ENCODE measurements around the gene PLP2.

The PLP2 gene

DNA sequence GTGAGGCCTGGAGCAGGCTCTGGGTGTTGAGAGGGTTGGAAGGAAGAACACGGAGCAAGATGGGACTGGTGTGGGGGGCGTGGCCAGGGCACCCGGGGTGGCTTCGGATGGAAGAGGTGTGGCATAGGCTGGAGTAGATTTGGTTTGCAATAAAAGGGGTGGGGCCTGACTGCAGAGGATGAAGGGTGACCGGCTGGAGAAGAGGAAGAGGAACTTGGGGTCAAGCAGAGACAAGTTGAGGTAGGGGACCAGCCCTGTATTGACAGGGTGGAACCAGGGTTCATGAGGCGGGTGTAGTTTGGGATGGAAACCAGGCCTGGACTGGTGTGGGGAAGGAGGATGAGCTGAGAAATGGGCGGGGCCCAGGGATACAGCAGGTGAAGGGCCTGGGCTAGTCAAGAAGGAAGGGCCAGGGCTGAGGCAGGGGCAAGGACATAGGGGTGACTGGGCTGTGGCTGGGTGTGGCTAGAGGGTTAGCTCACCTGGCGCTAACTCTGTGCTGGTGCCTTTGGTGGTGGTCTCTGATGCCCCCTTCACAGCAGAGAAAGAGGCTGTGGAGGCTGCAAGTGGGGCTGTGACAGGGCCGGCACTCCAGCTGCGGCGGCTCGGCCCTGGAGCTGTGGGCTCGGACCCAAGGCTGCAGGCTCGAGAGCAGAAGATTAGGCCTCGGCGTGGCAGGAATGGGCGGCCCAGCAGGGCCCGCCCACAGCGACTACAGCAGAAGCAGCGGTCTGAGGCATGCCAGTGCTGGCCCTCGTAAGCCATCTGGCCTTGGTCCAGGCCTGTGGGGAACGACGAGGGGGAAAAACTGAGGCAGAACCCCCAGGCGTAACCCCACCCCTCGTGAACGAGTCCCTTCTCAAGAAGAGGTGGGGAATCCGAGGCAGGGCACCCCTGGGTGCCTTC is 5.0 kb downstream of the PLP2 start:
- peak overlapping the region in 1 of 7 experiments; percentile 5 for H3K4me3 ChIP-seq (ENCODE audit: control insufficient read depth in 1 of 7, extremely low read depth in 1 of 7, insufficient read depth in 4 of 7, low read depth in 2 of 7, low read length in 6 of 7)
- peaks cover 0 to 51% (median 19%) of the 10 kb centered on the region in 4 experiments for H3K36me3 ChIP-seq (ENCODE audit: control insufficient read depth in 4 of 4, insufficient read depth in 4 of 4, low read length in 3 of 4)
- no peak for DNase-seq
- peaks cover 3 to 40% (median 23%) of the 10 kb centered on the region in 4 experiments for H3K4me1 ChIP-seq (ENCODE audit: control extremely low read depth in 1 of 4, control insufficient read depth in 4 of 4, insufficient read depth in 4 of 4, low read length in 3 of 4)
- CTCF ChIA-PET = interaction anchor here (0.9 to 1.9 kb wide), 7 partner anchors 10 to 50 kb away, joined by 3 to 12 read pairs (median 3); partner anchors contain the start of gene MAGIX
- WGBS (ENCODE audit: insufficient coverage) = 71% methylated on average over 26 of the region's 27 CpGs
- POLR2A ChIA-PET = interaction anchor here (1.0 to 2.0 kb wide), 3 partner anchors 10 to 14 kb away, joined by 3 to 7 read pairs (median 6); no protein-coding TSS in a partner anchor
- no peaks in the 10 kb centered on the region for H3K27me3 ChIP-seq (replicated peaks in 2 of 5; ENCODE audit: control insufficient read depth in 4 of 5, insufficient read depth in 5 of 5, low read length in 4 of 5)
- H3K27ac ChIP-seq (ENCODE audit: insufficient read depth in 1 of 2, low read depth in 1 of 2, low read length in 2 of 2, poor library complexity in 1 of 2, severe bottlenecking in 2 of 2) = no peak overlapping the region
- peaks cover 0 to 3% (median 0%) of the 10 kb centered on the region in 5 experiments for H3K9me3 ChIP-seq (ENCODE audit: control extremely low read depth in 1 of 5, control insufficient read depth in 4 of 5, insufficient read depth in 2 of 5, low read depth in 1 of 5, low read length in 4 of 5)

GRCh38 chrX:49177338-49177833 is 5.7 kb downstream of the PLP2 start:
- H3K27me3 ChIP-seq (replicated peaks in 2 of 5; ENCODE audit: control insufficient read depth in 4 of 5, insufficient read depth in 5 of 5, low read length in 4 of 5) = no peaks in the 10 kb centered on the region
- WGBS (ENCODE audit: insufficient coverage) = 73% methylated on average over 2 of the region's 4 CpGs
- peaks cover 2 to 51% (median 21%) of the 10 kb centered on the region in 4 experiments for H3K36me3 ChIP-seq (ENCODE audit: control insufficient read depth in 4 of 4, insufficient read depth in 4 of 4, low read length in 3 of 4)
- peaks cover 3 to 37% (median 22%) of the 10 kb centered on the region in 4 experiments for H3K4me1 ChIP-seq (ENCODE audit: control extremely low read depth in 1 of 4, control insufficient read depth in 4 of 4, insufficient read depth in 4 of 4, low read length in 3 of 4)
- CTCF ChIA-PET = interaction anchor here (0.9 to 1.9 kb wide), 8 partner anchors 9 to 50 kb away, joined by 3 to 12 read pairs (median 3); partner anchors contain the start of gene MAGIX
- DNase-seq = peak; percentile 54 to 73 (median 72)
- no peaks in the 10 kb centered on the region for H3K9me3 ChIP-seq (ENCODE audit: control extremely low read depth in 1 of 5, control insufficient read depth in 4 of 5, insufficient read depth in 2 of 5, low read depth in 1 of 5, low read length in 4 of 5)
- H3K27ac ChIP-seq (ENCODE audit: insufficient read depth in 1 of 2, low read depth in 1 of 2, low read length in 2 of 2, poor library complexity in 1 of 2, severe bottlenecking in 2 of 2) = no peak overlapping the region
- H3K4me3 ChIP-seq (ENCODE audit: control insufficient read depth in 1 of 7, extremely low read depth in 1 of 7, insufficient read depth in 4 of 7, low read depth in 2 of 7, low read length in 6 of 7) = no peak overlapping the region
- POLR2A ChIA-PET = interaction anchor here (1.0 to 1.3 kb wide), 2 partner anchors 10 to 14 kb away, joined by 3 to 7 read pairs; no protein-coding TSS in a partner anchor

DNA sequence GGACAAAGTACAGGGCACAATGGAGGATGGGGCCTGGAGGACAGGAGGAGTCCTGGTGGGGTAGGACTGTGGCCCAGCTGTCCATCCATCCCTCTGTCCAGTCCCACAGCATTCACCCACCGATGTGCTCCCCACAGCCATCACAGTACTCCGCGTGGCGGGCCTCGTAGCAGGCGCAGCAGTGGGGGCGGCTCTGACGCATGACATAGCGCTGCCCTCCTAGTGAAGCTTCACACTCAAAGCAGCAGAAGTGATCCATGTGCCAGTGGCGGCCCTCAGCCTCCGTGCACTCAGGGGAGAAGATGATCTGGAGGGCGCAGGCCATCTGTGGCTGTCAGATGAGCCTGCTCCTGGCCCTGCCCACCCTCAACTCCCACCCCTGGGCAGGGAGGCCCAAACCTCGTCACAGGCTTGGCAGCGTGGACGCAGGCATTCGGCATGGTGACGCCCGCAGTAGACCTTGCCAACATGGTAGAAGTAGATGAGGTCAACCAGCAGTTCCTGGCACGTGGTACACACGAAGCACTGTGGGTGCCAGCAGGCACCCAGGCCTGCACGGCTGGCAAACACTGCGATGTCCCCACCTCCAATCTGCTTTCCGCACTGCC is 6.3 kb downstream of the PLP2 start:
- Histone ChIP-seq H3K4me3 (ENCODE audit: control insufficient read depth in 1 of 7, extremely low read depth in 1 of 7, insufficient read depth in 4 of 7, low read depth in 2 of 7, low read length in 6 of 7) (no peak overlapping the region), H3K4me1 (ENCODE audit: control extremely low read depth in 1 of 4, control insufficient read depth in 4 of 4, insufficient read depth in 4 of 4, low read length in 3 of 4) (peaks cover under 1 to 34% (median 17%) of the 10 kb centered on the region in 4 experiments), H3K27ac (ENCODE audit: insufficient read depth in 1 of 2, low read depth in 1 of 2, low read length in 2 of 2, poor library complexity in 1 of 2, severe bottlenecking in 2 of 2) (no peak overlapping the region), H3K27me3 (replicated peaks in 2 of 5; ENCODE audit: control insufficient read depth in 4 of 5, insufficient read depth in 5 of 5, low read length in 4 of 5) (no peaks in the 10 kb centered on the region), H3K9me3 (ENCODE audit: control extremely low read depth in 1 of 5, control insufficient read depth in 4 of 5, insufficient read depth in 2 of 5, low read depth in 1 of 5, low read length in 4 of 5) (no peaks in the 10 kb centered on the region), H3K36me3 (ENCODE audit: control insufficient read depth in 4 of 4, insufficient read depth in 4 of 4, low read length in 3 of 4) (peaks cover 4 to 49% (median 22%) of the 10 kb centered on the region in 4 experiments)
- CTCF ChIA-PET = interaction anchor here (0.9 to 1.9 kb wide), 8 partner anchors 11 to 76 kb away, joined by 3 to 12 read pairs (median 3); partner anchors contain the start of gene MAGIX
- POLR2A ChIA-PET = interaction anchor here (1.3 kb wide), 1 partner anchor 11 kb away, joined by 7 read pairs; no protein-coding TSS in a partner anchor
- no peak for DNase-seq
- WGBS (ENCODE audit: insufficient coverage) = 91% methylated on average over 22 of the region's 23 CpGs

GRCh38 chrX:49178537-49178936 is 6.8 kb downstream of the PLP2 start:
- WGBS (ENCODE audit: insufficient coverage) = 83% methylated on average over 3 of the region's 3 CpGs
- no peak for DNase-seq
- POLR2A ChIA-PET = no interaction called here
- H3K27me3 ChIP-seq (replicated peaks in 2 of 5; ENCODE audit: control insufficient read depth in 4 of 5, insufficient read depth in 5 of 5, low read length in 4 of 5) = no peaks in the 10 kb centered on the region
- no peaks in the 10 kb centered on the region for H3K9me3 ChIP-seq (ENCODE audit: control extremely low read depth in 1 of 5, control insufficient read depth in 4 of 5, insufficient read depth in 2 of 5, low read depth in 1 of 5, low read length in 4 of 5)
- H3K4me3 ChIP-seq (ENCODE audit: control insufficient read depth in 1 of 7, extremely low read depth in 1 of 7, insufficient read depth in 4 of 7, low read depth in 2 of 7, low read length in 6 of 7) = no peak overlapping the region
- peaks cover 0 to 29% (median 12%) of the 10 kb centered on the region in 4 experiments for H3K4me1 ChIP-seq (ENCODE audit: control extremely low read depth in 1 of 4, control insufficient read depth in 4 of 4, insufficient read depth in 4 of 4, low read length in 3 of 4)
- CTCF ChIA-PET = interaction anchor here (0.8 to 2.8 kb wide), 6 partner anchors 12 to 76 kb away, joined by 3 to 15 read pairs (median 3); no protein-coding TSS in a partner anchor
- H3K36me3 ChIP-seq (ENCODE audit: control insufficient read depth in 4 of 4, insufficient read depth in 4 of 4, low read length in 3 of 4) = peaks cover 4 to 47% (median 23%) of the 10 kb centered on the region in 4 experiments
- no peak overlapping the region for H3K27ac ChIP-seq (ENCODE audit: insufficient read depth in 1 of 2, low read depth in 1 of 2, low read length in 2 of 2, poor library complexity in 1 of 2, severe bottlenecking in 2 of 2)

- POLR2A ChIA-PET = no interaction called here
- no peaks in the 10 kb centered on the region for H3K27me3 ChIP-seq (replicated peaks in 2 of 5; ENCODE audit: control insufficient read depth in 4 of 5, insufficient read depth in 5 of 5, low read length in 4 of 5)
- peaks cover 0 to 26% (median 14%) of the 10 kb centered on the region in 4 experiments for H3K4me1 ChIP-seq (ENCODE audit: control extremely low read depth in 1 of 4, control insufficient read depth in 4 of 4, insufficient read depth in 4 of 4, low read length in 3 of 4)
- H3K36me3 ChIP-seq (ENCODE audit: control insufficient read depth in 4 of 4, insufficient read depth in 4 of 4, low read length in 3 of 4) = peaks cover 4 to 41% (median 22%) of the 10 kb centered on the region in 4 experiments
- H3K4me3 ChIP-seq (ENCODE audit: control insufficient read depth in 1 of 7, extremely low read depth in 1 of 7, insufficient read depth in 4 of 7, low read depth in 2 of 7, low read length in 6 of 7) = no peak overlapping the region
- H3K9me3 ChIP-seq (ENCODE audit: control extremely low read depth in 1 of 5, control insufficient read depth in 4 of 5, insufficient read depth in 2 of 5, low read depth in 1 of 5, low read length in 4 of 5) = no peaks in the 10 kb centered on the region
- H3K27ac ChIP-seq (ENCODE audit: insufficient read depth in 1 of 2, low read depth in 1 of 2, low read length in 2 of 2, poor library complexity in 1 of 2, severe bottlenecking in 2 of 2) = no peak overlapping the region
- no peak for DNase-seq
- CTCF ChIA-PET = interaction anchor here (0.8 to 2.8 kb wide), 6 partner anchors 10 to 77 kb away, joined by 3 to 15 read pairs (median 4); no protein-coding TSS in a partner anchor
- 89% methylated on average over 1 of the region's 2 CpGs for WGBS (ENCODE audit: insufficient coverage)
These were observed 7.7 kb downstream of the PLP2 start for GRCh38 chrX:49179358-49179757.

DNA sequence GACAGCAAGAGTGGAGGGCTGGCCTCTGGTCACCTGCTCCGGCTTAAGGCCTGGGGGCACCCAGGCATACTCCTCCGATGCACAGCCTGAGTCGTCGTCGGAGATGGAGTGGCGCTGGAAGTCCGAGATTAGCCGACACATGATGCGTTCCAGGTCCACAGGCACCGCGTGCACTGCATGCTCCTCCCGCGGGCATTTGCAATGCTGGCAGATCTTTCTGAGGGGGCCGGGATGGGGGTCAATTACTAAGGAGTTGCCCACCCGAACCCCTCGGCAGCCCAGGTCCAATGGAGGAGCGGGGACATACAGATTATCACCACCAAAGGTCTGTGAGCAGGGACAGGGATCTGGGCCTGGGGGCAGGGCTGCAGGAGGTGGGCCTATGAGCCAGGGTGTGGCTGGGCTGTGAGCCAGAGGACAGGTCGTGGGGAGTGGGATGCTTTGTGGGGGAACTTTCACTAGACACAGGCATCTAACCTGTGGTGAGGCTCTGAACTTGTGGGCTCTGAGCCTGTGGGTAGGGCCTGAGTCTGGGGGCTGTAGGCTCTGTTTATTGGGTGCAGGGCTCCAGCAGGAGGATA is 12.1 kb downstream of the PLP2 start:
- Histone ChIP-seq H3K4me3 (ENCODE audit: control insufficient read depth in 1 of 7, extremely low read depth in 1 of 7, insufficient read depth in 4 of 7, low read depth in 2 of 7, low read length in 6 of 7) (no peak overlapping the region), H3K36me3 (ENCODE audit: control insufficient read depth in 4 of 4, insufficient read depth in 4 of 4, low read length in 3 of 4) (peaks cover 4 to 21% (median 10%) of the 10 kb centered on the region in 4 experiments), H3K27ac (ENCODE audit: insufficient read depth in 1 of 2, low read depth in 1 of 2, low read length in 2 of 2, poor library complexity in 1 of 2, severe bottlenecking in 2 of 2) (no peak overlapping the region), H3K4me1 (ENCODE audit: control extremely low read depth in 1 of 4, control insufficient read depth in 4 of 4, insufficient read depth in 4 of 4, low read length in 3 of 4) (peaks cover 0 to 22% (median 16%) of the 10 kb centered on the region in 4 experiments), H3K9me3 (ENCODE audit: control extremely low read depth in 1 of 5, control insufficient read depth in 4 of 5, insufficient read depth in 2 of 5, low read depth in 1 of 5, low read length in 4 of 5) (no peaks in the 10 kb centered on the region), H3K27me3 (replicated peaks in 2 of 5; ENCODE audit: control insufficient read depth in 4 of 5, insufficient read depth in 5 of 5, low read length in 4 of 5) (no peaks in the 10 kb centered on the region)
- 93% methylated on average over 15 of the region's 18 CpGs for WGBS (ENCODE audit: insufficient coverage)
- POLR2A ChIA-PET = no interaction called here
- CTCF ChIA-PET = interaction anchor here (1.3 kb wide), 1 partner anchor 41 kb away, joined by 3 read pairs; no protein-coding TSS in a partner anchor
- DNase-seq = no peak

Data from common myeloid progenitor, CD34-positive (primary cell).